GM23248 (cell line): ENCODE results near the gene KRR1. TPM values are rescaled to one million over a fixed set of nuclear protein-coding genes. Genes with fewer than 3 reads are reported as not detected.

Source experiments
- DNase-seq: peaks from one replicate; pipeline ENCODE4 v3.0.0-alpha.2; 2015
- H2AFZ ChIP-seq: fragments of 200-600 bp; sonication (generic); 2 replicates; pipeline ENCODE4 v1.6.1; 2016; ENCODE audit warnings: antibody characterized with exemption
- H3F3A ChIP-seq: fragments of 200-600 bp; sonication (generic); 2 replicates; pipeline ENCODE4 v1.6.1; 2016; ENCODE audit warnings: mild to moderate bottlenecking, antibody characterized with exemption, mixed run types; ENCODE audit not compliant: insufficient read depth
- H3K27ac ChIP-seq: fragments of 200-600 bp; sonication (generic); 2 replicates; pipeline ENCODE4 v1.5.1; 2016; ENCODE audit warnings: mild to moderate bottlenecking
- H3K27me3 ChIP-seq: fragments of 200-600 bp; sonication (generic); replicated peaks from 2 replicates; pipeline ENCODE4 v1.6.1; 2016; ENCODE audit warnings: mild to moderate bottlenecking; ENCODE audit not compliant: insufficient read depth
- H3K36me3 ChIP-seq: fragments of 200-600 bp; sonication (generic); 2 replicates; pipeline ENCODE4 v1.6.1; 2016; ENCODE audit warnings: low read depth, mild to moderate bottlenecking
- H3K4me1 ChIP-seq: fragments of 200-600 bp; sonication (generic); 2 replicates; pipeline ENCODE4 v1.6.1; 2016; ENCODE audit warnings: mild to moderate bottlenecking; ENCODE audit not compliant: insufficient read depth
- H3K4me2 ChIP-seq: fragments of 200-600 bp; sonication (generic); one replicate; pipeline ENCODE4 v1.6.1; 2016; ENCODE audit warnings: mild to moderate bottlenecking; ENCODE audit not compliant: unreplicated experiment
- H3K4me3 ChIP-seq: fragments of 200-600 bp; sonication (generic); 2 replicates; pipeline ENCODE4 v1.5.1; 2016; ENCODE audit warnings: mild to moderate bottlenecking
- H3K79me2 ChIP-seq: fragments of 200-600 bp; sonication (generic); 2 replicates; pipeline ENCODE4 v1.6.1; 2016; ENCODE audit warnings: mild to moderate bottlenecking; ENCODE audit not compliant: insufficient read depth
- H3K9ac ChIP-seq: fragments of 200-600 bp; sonication (generic); 2 replicates; pipeline ENCODE4 v1.6.1; 2016; ENCODE audit warnings: mild to moderate bottlenecking
- H3K9me2 ChIP-seq: fragments of 200-600 bp; sonication (generic); 2 replicates; pipeline ENCODE4 v1.6.1; 2016; ENCODE audit warnings: mixed run types, mild to moderate bottlenecking, moderate library complexity; ENCODE audit not compliant: insufficient read depth
- H3K9me3 ChIP-seq: fragments of 200-600 bp; sonication (generic); one replicate; pipeline ENCODE4 v1.6.1; 2017; ENCODE audit warnings: low read depth
- H4K20me1 ChIP-seq: fragments of 200-600 bp; sonication (generic); 2 replicates; pipeline ENCODE4 v1.6.0; 2016; ENCODE audit not compliant: insufficient read depth
- EZH2 ChIP-seq: fragments of 200-600 bp; sonication (generic); IDR thresholded peaks from 2 replicates; pipeline ENCODE4 v1.6.1; 2018; ENCODE audit warnings: antibody characterized with exemption, mild to moderate bottlenecking; ENCODE audit not compliant: insufficient read depth, poor library complexity, severe bottlenecking
- EZH2phosphoT487 ChIP-seq: fragments of 200-600 bp; sonication (generic); IDR thresholded peaks from 2 replicates; pipeline ENCODE4 v1.6.1; 2018; ENCODE audit warnings: antibody characterized with exemption, moderate library complexity, mild to moderate bottlenecking, low read depth; ENCODE audit not compliant: insufficient read depth
- WGBS, 2 experiments: methylation state at CpG; one replicate each; pipeline ENCODE4 v1.1.6; 2015 to 2017; ENCODE audit warnings: low lambda C conversion rate in 2 of 2, low coverage in 1 of 2; ENCODE audit errors: missing lambda C conversion rate in 2 of 2; 5-methylcytosine and 5-hydroxymethylcytosine counted together
- in situ Hi-C: fragments of 300-500 bp; cut with MboI; formaldehyde crosslinking; loops from 2 replicates; pipeline ENCODE4 v1.15.0; 2020
- polyA plus RNA-seq: library from polyadenylated mRNA; unstranded; fragments of >200 nt; fragmentation: Nextera tagmentation; extraction: Ambion mirVana; gene quantifications from 2 replicates; pipeline ENCODE4 v1.2.1, GENCODE V29; 2016
- total RNA-seq: library from RNA; depleted of rRNA; stranded (reverse); fragments of >200 nt; shearing (Covaris generic); gene quantifications from 2 replicates; pipeline ENCODE4 v1.2.3, GENCODE V29; 2014

Gene KRR1
- total and polyA plus RNA-seq, 2 experiments from 2014 or later: 37.4 to 45.3 TPM

- no peak overlapping the region for H3K27ac ChIP-seq
Measured at GRCh38 chr12:75550401-75551240, 39.2 kb upstream of the KRR1 start.

GRCh38 chr12:75549989-75550388 lies 38.6 kb upstream of the KRR1 start:
- peaks cover 19% of the 10 kb centered on the region for H3K4me1 ChIP-seq
- DNase-seq: no peak
- 53 to 59% methylated on average over 2 of the region's 2 CpGs for WGBS, 2 experiments
- no peaks in the 10 kb centered on the region for H4K20me1 ChIP-seq
- H3K4me3 ChIP-seq: no peak overlapping the region
- in situ Hi-C loops: no loop called here
- H3K79me2 ChIP-seq: no peaks in the 10 kb centered on the region
- H2AFZ ChIP-seq: 0 out of 2 replicates have a peak overlapping the region, but pooled peaks have one; percentile 3
- no peaks in the 10 kb centered on the region for H3K36me3 ChIP-seq
- no peak for TF ChIP-seq EZH2
- no peak for TF ChIP-seq EZH2phosphoT487
- H3K4me2 ChIP-seq: no peak overlapping the region
- H3K9ac ChIP-seq: no peak overlapping the region
- H3K9me3 ChIP-seq: no peaks in the 10 kb centered on the region
- H3K27ac ChIP-seq: no peak overlapping the region
- no peaks in the 10 kb centered on the region for H3K27me3 ChIP-seq
- H3F3A ChIP-seq: peaks cover 19% of the 10 kb centered on the region
- H3K9me2 ChIP-seq: no peaks in the 10 kb centered on the region

More at GRCh38 chr12:75550401-75551240, 39.2 kb upstream of the KRR1 start:
- Histone ChIP-seq H3K36me3 (no peaks in the 10 kb centered on the region), H3K27me3 (no peaks in the 10 kb centered on the region), H3K4me1 (peaks cover 19% of the 10 kb centered on the region), H3K4me3 (no peak overlapping the region), H3F3A (peaks cover 19% of the 10 kb centered on the region), H3K9me2 (no peaks in the 10 kb centered on the region), H3K4me2 (no peak overlapping the region), H3K9me3 (no peaks in the 10 kb centered on the region), H3K79me2 (no peaks in the 10 kb centered on the region), H3K9ac (no peak overlapping the region), H4K20me1 (no peaks in the 10 kb centered on the region), H2AFZ (0 out of 2 replicates have a peak overlapping the region, but pooled peaks have one; percentile 3)
- no peak for TF ChIP-seq EZH2
- no peak for TF ChIP-seq EZH2phosphoT487
- in situ Hi-C loops: no loop called here
- peak; percentile 6 for DNase-seq
- 17 to 19% methylated on average over 8 of the region's 8 CpGs for WGBS, 2 experiments

DNA sequence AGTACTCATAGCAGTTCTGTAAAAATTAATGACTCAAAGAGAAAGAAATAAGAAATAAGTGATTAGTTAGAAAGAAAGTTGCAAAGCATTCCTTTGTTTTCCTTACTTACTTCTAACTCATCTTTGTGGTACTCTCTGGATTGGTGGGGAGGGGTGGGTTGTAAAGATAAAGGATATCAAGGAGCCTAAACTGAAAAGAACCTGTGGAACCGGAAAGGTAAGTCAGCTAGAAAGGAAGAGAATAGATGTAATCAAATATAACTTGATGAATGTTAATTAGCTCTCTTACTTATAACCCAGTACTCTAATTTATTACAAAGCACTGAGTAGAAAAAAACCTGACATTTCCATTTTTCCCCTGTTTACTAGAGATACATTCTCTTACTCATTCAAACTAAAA lies 37.5 kb upstream of the KRR1 start:
- H3K9me3 ChIP-seq: no peaks in the 10 kb centered on the region
- no peak overlapping the region for H2AFZ ChIP-seq
- H3K79me2 ChIP-seq: no peaks in the 10 kb centered on the region
- TF ChIP-seq EZH2phosphoT487 (no peak), EZH2 (no peak)
- no peaks in the 10 kb centered on the region for H3K27me3 ChIP-seq
- H3K4me1 ChIP-seq: peaks cover 10% of the 10 kb centered on the region
- H3K9ac ChIP-seq: no peak overlapping the region
- no peaks in the 10 kb centered on the region for H4K20me1 ChIP-seq
- DNase-seq: no peak
- peaks cover 5% of the 10 kb centered on the region; the same call in 1 of the 2 replicates for H3K9me2 ChIP-seq
- no peak overlapping the region for H3K4me3 ChIP-seq
- H3K36me3 ChIP-seq: no peaks in the 10 kb centered on the region
- no peak overlapping the region for H3K4me2 ChIP-seq
- no peak overlapping the region for H3K27ac ChIP-seq
- H3F3A ChIP-seq: peaks cover 15% of the 10 kb centered on the region
- in situ Hi-C loops: no loop called here
- 95 to 100% methylated on average over 1 of the region's 1 CpG for WGBS, 2 experiments

DNA sequence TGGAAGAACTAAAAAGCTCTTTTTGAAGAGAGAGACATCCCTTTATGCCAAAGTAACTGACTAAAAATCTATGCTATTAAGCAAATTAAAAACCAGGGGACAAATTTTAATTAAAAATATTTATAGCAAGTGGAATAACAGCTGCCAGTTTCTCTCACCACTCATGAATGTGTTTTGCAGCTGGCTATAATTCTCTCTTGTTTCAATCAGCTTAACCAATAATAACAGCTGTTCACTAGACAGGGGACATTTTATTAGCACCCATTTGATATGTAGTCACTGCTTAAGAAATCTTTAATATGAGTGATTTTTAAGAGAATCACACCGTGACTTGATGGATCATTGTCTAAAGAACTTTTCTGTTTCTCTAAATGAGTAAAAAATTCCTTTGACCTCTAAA lies 34.2 kb upstream of the KRR1 start:
- DNase-seq: no peak
- no peak overlapping the region for H3K9ac ChIP-seq
- in situ Hi-C loops: no loop called here

More for the DNA sequence above, 34.2 kb upstream of the KRR1 start:
- H3K4me1 ChIP-seq: no peaks in the 10 kb centered on the region
- no peak overlapping the region for H3K27ac ChIP-seq
- H2AFZ ChIP-seq: 0 out of 2 replicates have a peak overlapping the region, but pooled peaks have one; percentile 21
- no peaks in the 10 kb centered on the region for H3K79me2 ChIP-seq
- WGBS, 2 experiments: 48 to 54% methylated on average over 1 of the region's 1 CpG
- no peak for TF ChIP-seq EZH2
- TF ChIP-seq EZH2phosphoT487: no peak
- no peak overlapping the region for H3K4me2 ChIP-seq
- no peak overlapping the region for H3K4me3 ChIP-seq
- H4K20me1 ChIP-seq: no peaks in the 10 kb centered on the region
- H3K27me3 ChIP-seq: no peaks in the 10 kb centered on the region
- no peaks in the 10 kb centered on the region for H3K9me3 ChIP-seq
- no peaks in the 10 kb centered on the region for H3K36me3 ChIP-seq
- H3F3A ChIP-seq: no peaks in the 10 kb centered on the region
- peaks cover 5% of the 10 kb centered on the region; the same call in 1 of the 2 replicates for H3K9me2 ChIP-seq
